ENCODE measurements around the gene TMEM169.
A peak's percentile ranks its signal among the peaks of the same experiment; 100 is the strongest.

TMEM169 gene, protein sequence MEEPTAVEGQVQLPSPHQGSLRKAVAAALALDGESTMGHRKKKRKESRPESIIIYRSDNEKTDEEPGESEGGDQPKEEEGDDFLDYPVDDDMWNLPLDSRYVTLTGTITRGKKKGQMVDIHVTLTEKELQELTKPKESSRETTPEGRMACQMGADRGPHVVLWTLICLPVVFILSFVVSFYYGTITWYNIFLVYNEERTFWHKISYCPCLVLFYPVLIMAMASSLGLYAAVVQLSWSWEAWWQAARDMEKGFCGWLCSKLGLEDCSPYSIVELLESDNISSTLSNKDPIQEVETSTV

DNA sequence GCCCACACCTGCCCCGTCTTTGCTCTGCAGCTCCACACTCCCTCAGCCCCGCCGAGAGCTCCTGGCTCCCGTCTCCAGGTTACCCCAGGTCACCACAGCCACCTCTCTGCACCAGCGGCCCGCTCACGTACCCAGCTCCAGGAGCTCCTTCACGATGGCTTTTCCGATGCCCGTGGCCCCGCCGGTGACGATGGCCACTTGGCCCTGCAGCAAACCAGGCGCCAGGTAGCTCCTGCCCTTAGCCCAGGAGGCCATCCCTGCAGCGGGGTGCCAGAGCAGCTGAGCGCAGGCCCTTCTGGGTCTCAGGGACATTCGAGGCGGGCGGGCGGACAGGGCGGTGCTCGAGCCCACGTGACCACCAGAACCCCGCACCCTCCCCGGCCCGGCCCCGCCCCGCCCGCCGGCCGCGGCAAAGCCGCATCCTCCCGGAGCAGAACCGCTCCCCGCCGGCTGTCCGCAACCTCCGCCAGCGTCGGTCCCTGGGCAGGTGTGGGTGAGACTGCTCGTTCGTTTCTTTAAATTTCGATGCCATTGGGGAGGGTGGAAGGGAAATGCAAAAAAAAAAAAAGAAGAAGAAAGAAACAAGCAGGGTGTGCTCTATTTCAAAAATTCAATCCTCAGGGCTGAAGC is at the start of gene TMEM169, which contains the start of gene PECR:
TMEM169 (plus strand) TSS at position 433 of the 630 bp plus-strand sequence. CDS start 14,045 bp downstream, outside the sequence.
PECR (minus strand) TSS at position 323 of the 630 bp plus-strand sequence; CDS start at position 255, 68 bp downstream.
- DNase-seq: peak; percentile 44 to 67

DNA sequence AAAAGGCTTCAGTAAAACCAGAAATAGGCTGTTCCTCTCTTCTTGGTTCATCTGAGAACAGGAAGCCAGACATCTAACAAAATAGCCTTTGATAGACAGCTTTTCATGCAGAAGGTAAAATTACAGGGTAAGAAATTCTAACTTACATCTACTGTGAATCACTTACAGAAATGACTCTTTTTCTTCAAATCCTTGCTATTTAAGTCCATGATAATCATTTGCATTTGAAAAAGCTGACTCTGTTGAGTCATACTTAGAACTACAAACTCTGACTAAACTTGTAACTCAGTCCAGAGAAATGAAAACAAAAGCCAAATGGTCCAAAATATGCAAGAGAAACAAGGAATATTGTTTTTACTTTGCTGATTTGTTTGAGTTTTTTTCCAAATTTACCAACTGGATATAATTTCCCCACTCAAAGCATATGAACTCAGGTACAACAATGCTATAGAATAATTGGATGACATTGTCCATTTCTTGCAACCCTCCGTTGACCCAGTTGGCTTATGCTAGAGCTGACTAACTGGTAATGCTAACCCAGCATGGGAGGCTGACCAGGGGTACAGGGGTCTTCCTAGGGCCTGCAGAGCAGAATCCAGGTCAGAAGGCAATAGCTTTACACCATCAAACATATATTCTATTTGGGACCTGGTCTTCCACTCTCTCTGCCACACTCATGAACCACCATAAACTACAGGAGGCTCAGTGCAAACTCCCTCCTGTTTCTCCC is 49.6 kb upstream of the TMEM169 start:
- no peak for DNase-seq

DNA sequence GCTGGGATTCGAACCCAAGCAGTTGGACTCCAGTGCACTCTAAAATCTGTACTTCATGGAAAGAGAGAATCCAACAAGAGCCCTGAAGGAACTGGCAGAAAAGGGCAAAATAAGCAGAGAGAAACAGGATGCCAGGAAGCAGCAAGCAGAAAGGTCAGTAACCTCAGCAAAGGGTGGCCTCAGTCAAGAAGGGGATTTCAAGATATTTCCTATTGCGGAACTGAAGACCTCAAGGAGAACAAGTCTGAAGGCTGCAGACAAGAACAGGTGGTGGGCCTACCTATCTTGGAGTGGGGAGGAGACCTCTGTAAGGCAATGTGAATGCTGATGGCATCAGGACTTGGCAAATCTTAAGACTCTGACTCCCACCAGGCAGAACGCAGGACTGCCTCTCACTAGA is 48.3 kb upstream of the TMEM169 start:
- no peak for DNase-seq

DNA sequence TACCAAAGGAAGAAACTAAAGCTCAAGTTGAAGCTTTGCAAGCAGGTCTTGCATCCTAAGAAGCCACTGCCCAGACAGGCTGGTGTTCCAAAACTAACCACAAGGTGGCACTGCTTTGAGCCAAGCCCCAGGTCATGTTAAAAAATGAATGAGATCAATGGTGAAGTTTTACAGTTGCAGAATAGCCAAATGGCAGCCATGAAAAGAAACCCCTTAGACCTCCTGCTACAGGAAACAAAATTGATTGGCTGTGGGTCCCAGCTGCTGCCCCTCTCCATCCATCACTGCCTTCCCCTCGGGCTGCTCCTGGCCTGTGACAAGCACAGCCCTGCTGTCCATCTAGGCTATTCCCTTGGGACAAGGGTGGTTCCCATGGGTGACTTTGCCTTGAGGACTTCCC is 47.7 kb upstream of the TMEM169 start:
- peak; percentile 44 to 93 for DNase-seq

DNA sequence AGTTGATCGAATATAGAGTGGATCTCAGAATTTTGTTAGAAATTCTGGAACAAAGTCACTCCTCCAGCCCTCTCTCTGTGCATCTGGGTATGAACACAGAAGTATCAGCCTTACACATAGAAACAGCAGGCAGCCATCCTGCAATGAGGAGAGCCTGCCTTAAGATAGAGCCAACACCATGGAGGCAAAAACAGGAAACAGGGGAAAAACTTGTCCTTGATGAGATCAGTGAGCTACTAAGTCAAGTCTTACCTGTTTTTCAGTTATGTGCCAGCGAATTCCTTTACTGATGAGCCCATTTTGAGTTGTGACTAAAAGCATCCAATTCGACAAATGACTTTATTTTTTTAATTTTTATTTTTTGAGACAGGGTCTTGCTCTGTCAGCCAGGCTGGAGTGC is 41.8 kb upstream of the TMEM169 start:
- no peak for DNase-seq

DNA sequence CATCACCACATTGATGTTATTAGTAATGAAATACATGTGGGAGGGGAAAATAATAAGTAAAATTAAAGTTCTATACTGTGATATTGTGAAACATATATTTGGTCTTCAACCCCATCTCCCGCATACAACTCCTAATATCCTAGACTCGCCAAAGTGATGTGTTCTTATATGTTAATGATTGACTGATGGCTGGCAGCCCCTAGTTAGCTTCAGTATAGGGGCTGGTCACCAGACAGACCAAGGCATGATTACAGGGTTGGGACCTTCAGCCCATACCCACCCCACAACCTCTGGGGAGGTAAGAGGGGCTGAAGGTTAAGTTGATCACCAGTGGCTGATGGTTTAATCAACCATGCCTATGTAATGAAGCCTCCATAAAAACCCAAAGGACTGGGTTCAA is 40.3 kb upstream of the TMEM169 start:
- no peak for DNase-seq

DNA sequence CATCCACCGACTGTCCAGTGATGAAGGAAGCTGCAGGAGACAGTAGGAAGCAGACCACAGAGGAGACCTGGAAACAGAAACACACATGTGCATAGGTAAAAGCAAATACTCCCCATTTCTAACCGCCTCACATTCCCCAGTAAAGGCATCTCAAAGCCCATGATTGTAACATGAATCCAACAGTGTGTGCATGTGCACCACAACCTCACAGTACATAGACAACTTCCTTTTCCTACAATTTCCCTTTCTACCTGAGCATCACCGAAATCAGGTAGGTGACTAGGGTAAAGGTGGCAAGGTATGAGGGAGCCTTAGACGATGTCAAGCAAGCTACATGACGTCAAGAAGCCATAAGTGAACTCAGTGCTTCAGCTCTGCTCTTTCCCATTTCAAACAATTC is 37.8 kb upstream of the TMEM169 start:
- DNase-seq: no peak

DNA sequence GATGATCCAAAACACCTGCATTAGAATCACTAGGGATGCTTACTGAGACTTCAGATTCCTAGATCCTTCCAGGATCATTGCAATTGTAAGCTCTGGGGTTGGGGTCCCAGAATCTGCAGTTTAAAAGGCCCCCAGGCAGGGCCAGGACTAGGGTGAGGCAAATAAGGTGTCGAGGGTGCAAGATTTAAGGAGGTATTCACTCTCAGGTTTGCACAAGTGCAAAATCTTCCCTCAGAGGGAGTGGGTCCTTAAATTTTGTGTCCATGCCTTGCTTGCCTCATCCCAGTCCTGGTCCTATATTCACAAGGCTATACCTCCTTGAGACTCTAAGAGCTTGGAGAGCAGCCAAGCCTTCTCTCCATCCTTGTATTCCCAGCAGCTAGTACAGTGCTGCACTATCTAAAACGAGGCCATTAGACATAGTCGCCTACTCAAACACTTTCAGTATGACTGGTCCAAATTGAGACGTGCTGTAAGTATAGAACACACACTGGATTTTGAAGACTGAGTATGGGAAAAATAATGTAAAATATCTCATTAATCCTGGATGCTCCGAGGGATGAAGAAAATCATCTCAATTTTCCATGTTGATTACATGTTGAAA is 36.7 kb upstream of the TMEM169 start:
- DNase-seq: no peak

DNA sequence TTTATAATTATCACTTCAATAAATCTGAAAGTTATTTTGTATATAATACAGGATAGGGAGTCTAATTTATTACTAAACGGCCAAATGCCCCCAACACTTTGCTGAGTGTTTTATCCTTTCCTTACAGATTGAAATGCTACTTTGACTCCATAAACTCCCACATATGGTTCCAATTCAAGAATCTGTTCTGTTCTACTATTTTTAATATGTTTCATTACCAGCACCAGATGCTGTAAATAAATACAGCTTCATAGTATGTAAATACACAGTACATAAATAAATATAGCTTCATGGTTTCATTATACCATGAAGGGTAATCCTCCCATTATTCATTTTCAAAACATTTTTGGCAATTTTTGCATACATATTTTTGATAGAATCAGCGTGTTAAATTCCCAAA is 34.3 kb upstream of the TMEM169 start:
- no peak for DNase-seq

DNA sequence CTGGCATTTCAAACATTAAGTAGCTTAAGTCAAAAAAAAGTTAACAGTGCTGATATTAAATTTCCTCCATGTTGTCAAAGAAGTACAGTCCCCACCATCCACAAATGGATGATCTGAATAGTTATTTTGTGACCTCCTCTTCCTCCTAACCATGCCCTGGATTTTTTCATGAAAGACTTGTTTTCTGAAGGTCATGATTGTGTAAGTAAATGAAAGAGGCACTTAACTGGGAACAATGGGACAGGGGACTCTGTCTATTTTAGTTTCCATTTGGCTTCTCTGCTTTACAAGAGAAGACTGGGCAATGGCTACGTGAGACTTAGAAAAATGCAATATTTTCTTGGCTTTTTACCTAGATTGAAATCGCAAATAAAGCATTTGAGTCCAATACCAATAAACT is 32.3 kb upstream of the TMEM169 start:
- DNase-seq: no peak

DNA sequence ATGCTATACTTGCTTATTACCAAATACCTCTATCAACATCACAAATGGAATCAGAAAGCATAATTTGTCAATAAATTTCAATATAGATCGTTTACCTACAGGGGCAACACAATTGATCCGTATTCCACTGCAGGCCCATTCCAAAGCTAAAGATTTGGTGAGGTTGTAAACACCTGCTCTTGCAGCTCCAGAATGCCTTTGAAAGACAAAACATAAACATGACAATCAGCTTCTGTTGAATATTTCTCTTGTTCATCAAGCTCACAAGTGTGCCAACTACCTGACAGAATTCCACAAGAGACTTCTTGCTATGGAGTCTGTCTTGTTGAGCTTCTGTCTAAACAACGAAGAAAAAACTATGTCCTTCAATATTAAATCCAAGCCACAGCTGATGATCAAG is 30.4 kb upstream of the TMEM169 start:
- DNase-seq: no peak

DNA sequence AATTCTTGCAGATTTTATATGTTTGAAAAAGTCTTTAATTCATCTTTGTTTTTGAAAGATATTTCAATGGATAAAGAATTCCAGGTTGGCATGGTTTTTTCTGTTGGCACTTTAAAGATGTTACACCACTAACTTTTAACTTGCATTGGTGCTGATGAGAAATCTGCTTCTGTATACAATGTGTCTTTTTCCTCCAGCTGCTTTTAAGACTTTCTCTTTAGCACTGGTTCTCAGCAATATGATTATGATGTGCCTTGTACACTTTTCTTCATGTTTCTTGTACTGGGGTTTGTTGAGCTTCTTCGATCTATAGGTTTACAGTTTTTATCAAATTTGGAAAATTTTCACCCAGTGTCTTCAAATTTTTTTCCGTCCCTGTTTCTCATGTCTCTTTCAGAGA is 29.3 kb upstream of the TMEM169 start:
- DNase-seq: no peak

DNA sequence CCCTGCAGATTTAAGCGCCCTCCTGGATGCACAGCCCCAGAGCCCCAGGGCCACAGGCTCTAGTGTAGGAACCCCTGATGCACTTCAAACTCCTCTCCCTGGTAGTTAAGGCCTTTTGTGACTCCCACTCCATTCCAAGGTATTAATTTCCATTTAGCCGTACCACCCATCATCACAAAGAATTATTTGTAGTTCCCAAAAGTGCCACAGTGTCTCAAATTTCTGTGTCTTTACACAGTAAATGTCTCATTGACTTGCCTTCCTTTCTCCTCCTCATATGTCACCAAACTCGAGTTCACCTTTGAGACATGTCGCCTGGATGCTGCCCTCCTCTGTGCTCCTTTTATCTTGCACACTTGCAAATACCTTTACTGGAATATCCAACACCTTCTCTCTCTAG is 26.0 kb upstream of the TMEM169 start:
- no peak for DNase-seq

DNA sequence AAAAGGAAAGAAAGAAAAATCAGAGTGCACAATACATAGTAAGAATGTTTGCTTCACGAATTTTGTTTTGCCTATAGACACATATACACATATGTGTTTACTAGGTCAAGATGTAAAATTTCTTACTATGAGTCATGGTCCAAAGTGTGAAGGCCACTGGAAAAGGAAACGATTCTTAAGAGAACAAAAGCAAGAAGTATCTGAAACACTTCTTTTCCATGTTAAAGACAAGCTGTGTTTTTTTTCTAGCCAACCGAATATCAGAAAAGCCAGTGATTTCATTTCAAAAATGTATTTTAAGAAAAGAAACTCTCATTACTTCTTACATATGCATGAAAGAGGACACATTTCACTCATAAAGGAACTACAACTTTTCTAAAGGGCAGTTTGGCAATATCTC is 25.0 kb upstream of the TMEM169 start:
- DNase-seq: peak in 1 of 2 donors; percentile 4

DNA sequence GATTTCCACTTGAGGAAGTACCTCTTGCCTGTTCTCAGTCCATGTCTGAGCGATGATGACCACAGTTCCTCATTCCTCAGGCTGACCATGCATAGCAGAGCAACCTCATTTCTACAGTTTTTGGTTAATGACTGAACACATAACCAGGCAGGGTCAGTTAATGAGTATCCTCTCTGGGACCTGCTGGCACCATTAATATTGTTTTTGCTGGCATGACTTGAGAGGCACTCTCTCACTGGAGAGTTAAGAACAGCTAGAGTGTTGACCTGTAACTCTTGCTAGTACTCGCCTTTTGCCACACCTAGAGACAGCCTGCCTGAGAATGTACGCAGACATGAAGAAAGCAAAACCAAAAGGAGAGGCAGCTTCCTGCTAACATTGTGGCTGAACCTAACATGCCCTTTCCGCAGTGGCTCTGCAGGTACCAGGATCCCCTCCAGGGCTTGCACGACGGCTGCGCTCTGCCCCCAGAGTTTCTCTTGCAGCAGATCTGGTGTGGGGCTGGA is 24.0 kb upstream of the TMEM169 start:
- DNase-seq: peak; percentile 61 to 65

DNA sequence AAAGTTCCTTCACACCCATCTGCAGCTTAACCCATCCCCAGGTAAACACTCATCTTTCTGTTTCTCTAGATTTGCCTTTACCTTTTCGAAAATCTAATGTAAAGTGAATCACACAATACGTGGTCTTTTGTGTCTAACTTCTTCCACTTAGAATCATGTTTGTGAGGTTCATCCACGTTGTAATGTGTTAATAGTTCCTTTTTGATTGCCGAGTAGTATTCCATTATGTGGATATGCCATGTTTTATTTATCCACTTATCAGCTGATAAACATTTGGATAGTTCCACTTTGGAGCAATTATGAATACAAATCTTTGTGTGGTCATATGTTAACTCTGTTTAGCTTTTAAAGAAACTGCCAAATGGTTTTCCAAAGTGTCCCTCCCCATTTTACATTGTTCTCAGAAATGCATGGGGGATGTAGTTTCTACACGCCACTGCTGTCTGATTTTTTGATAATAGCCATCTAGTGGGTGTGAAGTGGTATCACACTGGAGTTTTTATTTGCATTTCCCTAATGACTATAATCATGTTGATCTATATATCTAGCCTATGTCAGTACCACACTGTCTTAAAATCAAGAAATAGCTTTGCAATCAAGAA is 22.4 kb upstream of the TMEM169 start:
- peak in 1 of 2 donors; percentile 9 for DNase-seq

DNA sequence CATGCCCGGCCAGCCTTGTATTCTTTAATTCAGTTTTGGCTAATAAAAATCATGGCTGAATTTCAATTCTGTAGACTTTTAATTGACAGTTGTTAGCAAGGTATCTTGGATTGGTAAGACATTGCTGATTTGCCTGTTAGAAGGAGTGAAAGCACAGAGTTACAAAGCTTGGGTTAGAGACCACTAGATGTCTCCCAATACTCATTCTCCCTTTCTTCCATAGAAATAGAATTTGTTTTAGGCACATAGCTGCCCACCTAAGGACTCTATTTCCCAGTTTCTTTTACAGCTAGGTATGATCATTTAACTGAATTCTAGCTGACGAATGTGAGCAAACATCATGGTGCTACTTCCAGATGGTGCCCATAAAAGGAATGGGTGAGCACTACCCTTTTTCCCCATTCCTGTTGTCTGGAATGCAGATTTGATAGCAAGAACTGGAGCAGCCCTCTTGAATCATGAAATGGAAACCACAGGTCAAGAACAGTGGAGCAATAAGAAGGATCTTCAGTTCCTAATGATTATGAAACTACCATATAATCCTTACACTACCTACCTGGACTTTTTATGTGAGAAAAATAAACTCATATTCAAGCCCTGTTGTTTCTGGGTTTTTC is 17.6 kb upstream of the TMEM169 start:
- peak in 1 of 2 donors; percentile 48 for DNase-seq

DNA sequence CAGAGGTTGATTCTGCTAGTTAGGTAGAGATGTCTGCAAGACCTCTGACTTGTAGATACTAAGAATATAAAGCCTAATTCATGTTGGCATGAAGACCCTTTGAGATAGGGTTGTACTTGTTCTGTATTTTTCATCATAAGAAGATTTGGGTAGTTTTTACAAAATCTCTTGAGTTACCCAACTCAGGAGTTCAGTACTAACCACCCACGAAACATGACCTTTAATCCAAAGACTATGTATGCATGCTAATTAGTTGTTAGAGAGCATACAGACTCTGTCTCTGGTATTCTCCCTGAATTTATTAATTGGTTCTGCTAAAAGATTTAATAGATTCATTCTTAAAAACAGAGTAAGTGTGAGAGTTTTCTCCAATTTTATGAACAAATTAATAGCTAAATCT is 17.1 kb upstream of the TMEM169 start:
- peak; percentile 49 to 81 for DNase-seq

DNA sequence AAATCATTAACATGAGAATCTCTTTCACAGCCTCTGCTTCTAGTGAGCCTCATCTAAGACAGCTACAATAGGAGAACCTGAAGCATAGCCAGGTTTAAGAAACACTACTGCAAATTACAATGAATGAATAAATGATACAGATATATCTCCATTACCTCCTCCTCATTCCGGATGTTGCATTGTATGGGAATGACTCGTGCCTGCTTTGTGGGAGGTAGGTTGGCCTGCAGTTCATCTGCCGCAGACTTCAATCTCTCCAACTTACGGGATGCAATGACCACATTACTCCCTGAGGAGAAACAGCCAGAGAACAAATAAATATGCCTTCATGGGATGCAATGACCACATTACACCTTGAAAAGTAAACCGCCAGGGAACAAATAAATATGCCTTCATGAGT is 15.5 kb upstream of the TMEM169 start:
- DNase-seq: no peak

DNA sequence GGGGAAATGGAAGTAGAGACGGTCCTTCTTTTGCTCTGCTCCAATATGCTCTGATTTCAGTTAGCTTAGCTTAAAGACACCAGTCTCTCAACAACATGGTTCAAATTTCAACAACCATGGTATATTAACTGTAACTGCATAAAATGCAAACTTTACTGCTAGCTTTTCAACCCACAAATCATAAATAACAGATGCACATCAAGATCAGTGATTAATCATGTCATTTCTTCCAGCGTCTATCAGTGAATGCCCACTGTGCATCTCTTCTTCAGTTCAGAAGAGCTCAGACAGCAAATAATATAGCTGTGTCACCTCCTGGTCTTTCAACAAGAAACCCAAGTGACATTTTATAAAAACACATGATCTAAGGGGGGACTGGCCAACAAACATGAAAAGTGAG is 12.7 kb upstream of the TMEM169 start:
- DNase-seq: no peak

DNA sequence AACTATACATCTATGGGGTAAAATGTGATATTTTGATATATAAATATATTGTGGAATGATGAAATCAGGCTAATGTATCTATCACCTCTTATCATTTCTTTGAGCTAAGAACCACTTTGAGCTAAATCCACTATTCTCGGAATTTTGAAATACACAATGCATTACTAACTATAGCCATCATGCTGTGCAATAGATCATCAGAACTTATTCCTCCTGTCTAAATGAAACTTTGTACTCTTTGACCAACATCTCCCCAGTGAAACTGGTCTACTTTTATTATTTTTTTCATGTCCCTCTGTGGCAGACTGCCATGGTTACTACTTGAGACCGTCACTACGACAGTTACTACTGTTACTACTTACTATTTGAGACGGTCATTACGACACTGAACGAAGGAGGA is 11.5 kb upstream of the TMEM169 start:
- DNase-seq: no peak

DNA sequence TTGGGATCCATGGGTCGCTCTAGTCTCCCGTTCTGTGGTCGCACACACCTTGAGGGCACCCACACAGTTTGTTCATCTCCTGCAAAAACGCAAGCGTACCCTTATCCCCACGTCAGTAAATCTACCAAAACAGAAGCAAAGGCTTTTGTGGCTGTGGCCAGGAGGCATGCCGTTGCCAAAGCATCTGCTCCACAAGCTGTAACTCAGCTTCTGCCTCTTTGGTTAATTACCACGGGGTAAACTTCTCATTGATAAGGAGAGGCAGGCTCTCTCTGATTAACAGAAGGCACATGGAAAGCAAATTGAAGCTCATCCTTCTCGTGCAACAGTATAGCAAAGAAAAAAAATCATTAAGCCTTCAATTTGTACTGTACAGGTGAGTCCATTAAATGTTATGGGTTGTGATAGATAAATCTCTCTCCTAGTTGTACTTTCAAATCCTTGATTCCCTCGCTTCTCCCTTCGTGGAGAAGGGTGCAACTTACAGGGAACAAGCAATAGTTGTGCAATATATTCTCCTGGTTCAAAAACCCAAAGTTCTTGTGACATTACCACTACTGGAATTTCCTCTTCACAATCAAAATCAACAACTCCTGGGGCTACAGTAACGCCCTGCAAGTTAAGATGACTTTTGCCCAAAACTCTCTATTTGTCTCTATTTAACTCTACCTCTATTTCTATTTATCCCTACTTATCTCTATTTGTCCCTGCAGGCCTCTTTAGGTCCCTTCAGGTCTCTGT is 10.4 kb upstream of the TMEM169 start:
- peak in 1 of 2 donors; percentile 34 for DNase-seq

All from inflammatory macrophage treated with lipopolysaccharide for 1 hour (primary cell).